AG04450 (cell line): ENCODE results near the gene PAMR1. TPM values are rescaled to one million over a fixed set of nuclear protein-coding genes. Genes with fewer than 3 reads are reported as not detected.

Source experiments
- CTCF ChIA-PET: fragments of 300-600, 350-600 bp; formaldehyde crosslinking; extraction: SDS; loops from one replicate; lab custom pipeline; 2022; ENCODE audit warnings: antibody characterized with exemption, inconsistent platforms; lab: Charles Lee
- POLR2A ChIA-PET: fragments of 350-600 bp; formaldehyde crosslinking; extraction: SDS; loops from one replicate; lab custom pipeline; 2021; ENCODE audit warnings: antibody characterized with exemption, inconsistent platforms; lab: Yijun Ruan, JAX
- DNase-seq: peaks from one replicate; pipeline ENCODE4 v3.0.0-alpha.2; 2011; ENCODE audit warnings: low read depth, low spot score
- H3K27ac ChIP-seq: one replicate; pipeline ENCODE4 v1.5.1; 2012; ENCODE audit warnings: low read depth, low read length, control low read depth
- H3K27me3 ChIP-seq: one replicate; pipeline ENCODE4 v1.6.0; 2012; ENCODE audit warnings: low read length; ENCODE audit not compliant: control insufficient read depth, insufficient read depth
- H3K4me3 ChIP-seq: 2 replicates; pipeline ENCODE4 v1.5.1; 2011; ENCODE audit warnings: mild to moderate bottlenecking, low read depth, low read length, control low read depth
- H3K9me3 ChIP-seq: 2 replicates; pipeline ENCODE4 v1.5.1; 2012; ENCODE audit warnings: low read length; ENCODE audit not compliant: control insufficient read depth, insufficient read depth
- polyA plus RNA-seq: library from polyadenylated mRNA; depleted of rRNA; stranded (reverse); fragments of >200 nt; gene quantifications from 2 replicates; pipeline ENCODE4 v1.2.3, GENCODE V29; 2011
- TF ChIP-seq, protein P1 (sequence below): IDR thresholded peaks from 2 replicates; pipeline ENCODE4 v1.5.1; 2011; ENCODE audit warnings: low read depth, low read length, control low read depth, inconsistent platforms

Gene PAMR1
- polyA plus RNA-seq, 1 experiment: 215 TPM

GRCh38 chr11:35393098-35393497 lies 132.3 kb downstream of the PAMR1 start:
- TF ChIP-seq, protein P1, sequence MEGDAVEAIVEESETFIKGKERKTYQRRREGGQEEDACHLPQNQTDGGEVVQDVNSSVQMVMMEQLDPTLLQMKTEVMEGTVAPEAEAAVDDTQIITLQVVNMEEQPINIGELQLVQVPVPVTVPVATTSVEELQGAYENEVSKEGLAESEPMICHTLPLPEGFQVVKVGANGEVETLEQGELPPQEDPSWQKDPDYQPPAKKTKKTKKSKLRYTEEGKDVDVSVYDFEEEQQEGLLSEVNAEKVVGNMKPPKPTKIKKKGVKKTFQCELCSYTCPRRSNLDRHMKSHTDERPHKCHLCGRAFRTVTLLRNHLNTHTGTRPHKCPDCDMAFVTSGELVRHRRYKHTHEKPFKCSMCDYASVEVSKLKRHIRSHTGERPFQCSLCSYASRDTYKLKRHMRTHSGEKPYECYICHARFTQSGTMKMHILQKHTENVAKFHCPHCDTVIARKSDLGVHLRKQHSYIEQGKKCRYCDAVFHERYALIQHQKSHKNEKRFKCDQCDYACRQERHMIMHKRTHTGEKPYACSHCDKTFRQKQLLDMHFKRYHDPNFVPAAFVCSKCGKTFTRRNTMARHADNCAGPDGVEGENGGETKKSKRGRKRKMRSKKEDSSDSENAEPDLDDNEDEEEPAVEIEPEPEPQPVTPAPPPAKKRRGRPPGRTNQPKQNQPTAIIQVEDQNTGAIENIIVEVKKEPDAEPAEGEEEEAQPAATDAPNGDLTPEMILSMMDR: no peak
- ChIA-PET POLR2A (no interaction called here), CTCF (interaction anchor here (0.8 to 7.7 kb wide), 13 partner anchors 17 to 807 kb away, joined by 3 to 140 read pairs (median 5); no protein-coding TSS in a partner anchor)
- no peaks in the 10 kb centered on the region for H3K27me3 ChIP-seq
- no peak for DNase-seq
- no peak overlapping the region for H3K4me3 ChIP-seq
- no peak overlapping the region for H3K27ac ChIP-seq
- H3K9me3 ChIP-seq: no peaks in the 10 kb centered on the region

DNA sequence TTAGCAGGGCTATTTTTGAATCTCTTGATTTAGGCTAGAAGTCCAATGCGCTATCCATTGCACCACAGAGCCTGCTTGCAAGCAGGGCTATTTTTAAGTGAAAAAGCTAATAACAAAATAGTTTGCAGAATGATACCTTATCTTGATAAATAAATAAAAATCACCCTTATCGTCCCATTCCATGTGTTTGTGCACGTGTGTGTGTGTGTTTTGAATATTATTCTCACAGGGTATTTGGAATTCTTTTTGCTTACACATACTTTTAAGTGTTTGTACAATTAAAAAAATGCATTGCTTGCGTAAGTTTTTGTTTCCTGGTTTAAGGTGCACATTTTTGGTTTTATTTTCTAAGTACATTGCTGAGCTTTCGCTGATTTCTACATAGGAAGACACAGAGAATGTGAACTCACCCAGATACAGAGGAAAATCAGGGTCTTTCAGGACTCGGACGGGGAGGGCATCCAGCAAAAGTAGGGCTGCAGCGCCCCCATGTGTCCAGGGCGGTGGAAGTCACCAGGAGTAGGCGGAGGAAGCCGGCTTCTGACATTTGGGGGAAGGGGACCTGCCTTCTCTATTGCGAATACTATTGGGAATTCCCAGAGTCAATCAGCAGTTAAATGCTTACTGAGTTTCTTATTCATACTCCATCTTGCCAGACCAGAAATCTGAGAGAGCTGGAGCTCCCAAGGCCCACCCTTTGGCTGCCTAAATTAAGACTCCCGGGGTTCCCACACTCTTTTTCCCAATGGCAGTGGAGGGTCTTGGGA lies 133.3 kb downstream of the PAMR1 start:
- CTCF ChIA-PET: interaction anchor here (0.6 to 7.7 kb wide), 45 partner anchors 8 to 824 kb away, joined by 3 to 140 read pairs (median 3); no protein-coding TSS in a partner anchor
- Histone ChIP-seq H3K9me3 (no peaks in the 10 kb centered on the region), H3K4me3 (no peak overlapping the region), H3K27ac (peak overlapping the region; percentile 43), H3K27me3 (no peaks in the 10 kb centered on the region)
- TF ChIP-seq, protein P1: peak; percentile 86
- POLR2A ChIA-PET: interaction anchor here (1.0 to 1.3 kb wide), 3 partner anchors 169 to 415 kb away, joined by 3 to 7 read pairs (median 3); no protein-coding TSS in a partner anchor
- peak; percentile 72 for DNase-seq

- Histone ChIP-seq H3K27me3 (no peaks in the 10 kb centered on the region), H3K9me3 (no peaks in the 10 kb centered on the region), H3K4me3 (no peak overlapping the region), H3K27ac (peak overlapping the region; percentile 54)
- TF ChIP-seq, protein P1: no peak
- no peak for DNase-seq
- ChIA-PET POLR2A (interaction anchor here (0.6 to 1.3 kb wide), 6 partner anchors 168 to 506 kb away, joined by 3 to 10 read pairs (median 3); no protein-coding TSS in a partner anchor), CTCF (interaction anchor here (0.6 to 7.7 kb wide), 23 partner anchors 22 to 822 kb away, joined by 3 to 140 read pairs (median 4); no protein-coding TSS in a partner anchor)
Observed at GRCh38 chr11:35390737-35391682, 134.4 kb downstream of the PAMR1 start.

- CTCF ChIA-PET: interaction anchor here (1.1 to 7.7 kb wide), 3 partner anchors 23 to 464 kb away, joined by 3 to 140 read pairs (median 3); no protein-coding TSS in a partner anchor
- Histone ChIP-seq H3K27ac (no peak overlapping the region), H3K4me3 (no peak overlapping the region), H3K27me3 (no peaks in the 10 kb centered on the region), H3K9me3 (no peaks in the 10 kb centered on the region)
- TF ChIP-seq, protein P1: no peak
- DNase-seq: no peak
- POLR2A ChIA-PET: interaction anchor here (0.6 to 1.2 kb wide), 2 partner anchors 238 to 472 kb away, joined by 3 read pairs; no protein-coding TSS in a partner anchor
Observed at GRCh38 chr11:35389897-35390465, 135.4 kb downstream of the PAMR1 start.
